ENCODE results near the gene TMEM145.
"Not testable (repeated sequence)": the region's sequence is repeated elsewhere in the genome, so short reads cannot be mapped to it uniquely, and the experiment has no call there.

TMEM145 gene

GRCh38 chr19:42313096-42313839 is at the start of gene TMEM145:
TSS of gene TMEM145 (plus strand) at chr19:42313309. CDS start at chr19:42313377, 68 bp downstream.
- no peak for DNase-seq (ENCODE audit: low read depth)

DNA sequence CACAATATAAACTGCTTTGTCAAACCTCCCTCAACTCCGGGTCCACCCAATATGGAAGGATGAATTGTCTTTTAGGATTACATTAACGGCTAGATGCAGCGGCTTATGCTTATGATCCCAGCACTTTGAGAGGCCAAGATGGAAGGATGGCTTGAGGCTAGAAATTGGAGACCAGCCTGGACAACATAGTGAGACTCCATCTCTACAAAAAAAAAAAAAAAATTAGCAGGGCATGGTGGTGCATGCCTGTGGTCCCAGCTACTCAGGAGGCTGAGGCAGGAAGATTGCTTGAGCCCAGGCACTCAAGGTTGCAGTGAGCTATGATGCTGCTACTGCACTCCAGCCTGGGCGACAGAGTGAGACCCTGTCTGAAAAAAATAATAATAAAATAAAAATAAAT is 47.0 kb upstream of the TMEM145 start:
- not testable (repeated sequence) for DNase-seq (ENCODE audit: low read depth)

GRCh38 chr19:42266928-42267603 is 46.0 kb upstream of the TMEM145 start:
- DNase-seq (ENCODE audit: low read depth), result not testable (repeated sequence)

DNA sequence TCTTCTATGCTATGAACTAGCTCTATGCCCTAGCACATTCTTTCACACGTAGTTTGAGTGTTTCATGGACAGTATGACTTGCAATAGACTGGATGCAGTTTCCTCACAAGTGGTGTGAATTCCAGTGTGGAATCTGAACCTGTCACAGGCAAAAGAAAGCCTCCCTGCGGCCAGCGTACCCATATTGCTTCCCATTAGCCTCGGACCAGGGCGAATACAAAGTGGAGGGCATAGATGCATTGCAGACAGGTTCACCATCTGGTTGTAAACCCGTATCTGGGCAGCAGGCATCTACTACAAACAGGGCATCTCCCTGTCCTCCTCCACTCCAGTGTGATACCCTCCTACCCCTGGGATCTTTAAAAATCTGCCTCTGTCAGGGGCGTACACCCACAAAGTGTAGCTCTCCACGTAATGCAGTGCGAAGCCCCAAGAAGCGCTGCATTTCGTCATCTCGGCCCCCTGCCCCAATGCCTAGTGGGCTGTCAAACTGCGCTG is 45.4 kb upstream of the TMEM145 start:
- no peak for DNase-seq (ENCODE audit: low read depth)

DNA sequence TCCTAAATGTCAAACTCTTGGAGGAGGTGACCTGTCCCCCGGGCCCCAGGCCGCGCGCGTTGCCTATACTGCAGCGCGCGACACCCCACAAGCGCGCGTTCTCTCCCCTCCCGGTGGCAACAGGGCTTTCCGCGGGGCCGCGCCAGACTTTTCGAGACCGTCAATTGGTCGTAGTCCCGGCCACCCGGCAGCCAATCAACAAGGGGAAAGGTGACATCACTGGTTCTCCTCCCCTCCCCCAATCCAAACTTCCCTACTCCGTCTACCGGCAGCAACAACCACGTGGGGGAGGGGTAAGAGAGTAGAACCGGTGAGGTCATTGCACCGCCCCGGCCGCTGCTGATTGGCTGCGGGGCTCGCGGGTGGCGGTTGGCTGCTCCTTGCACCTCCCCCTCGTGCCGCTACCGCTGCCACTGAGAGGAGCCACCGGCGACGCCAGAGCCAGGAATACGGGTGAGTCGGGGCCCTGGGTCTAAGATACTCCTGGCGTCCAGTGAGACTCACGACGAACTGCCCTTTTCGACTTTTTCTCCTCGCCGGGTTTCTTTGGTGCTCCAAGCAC is 44.9 kb upstream of the TMEM145 start:
- DNase-seq (ENCODE audit: low read depth), result peak; percentile 99

GRCh38 chr19:42268704-42269477 is 44.2 kb upstream of the TMEM145 start, which contains the start of gene CIC:
TSS of gene CIC (plus strand) at chr19:42269252. CDS start at chr19:42271784, 2,532 bp downstream.
- peak; percentile 100 for DNase-seq (ENCODE audit: low read depth)

DNA sequence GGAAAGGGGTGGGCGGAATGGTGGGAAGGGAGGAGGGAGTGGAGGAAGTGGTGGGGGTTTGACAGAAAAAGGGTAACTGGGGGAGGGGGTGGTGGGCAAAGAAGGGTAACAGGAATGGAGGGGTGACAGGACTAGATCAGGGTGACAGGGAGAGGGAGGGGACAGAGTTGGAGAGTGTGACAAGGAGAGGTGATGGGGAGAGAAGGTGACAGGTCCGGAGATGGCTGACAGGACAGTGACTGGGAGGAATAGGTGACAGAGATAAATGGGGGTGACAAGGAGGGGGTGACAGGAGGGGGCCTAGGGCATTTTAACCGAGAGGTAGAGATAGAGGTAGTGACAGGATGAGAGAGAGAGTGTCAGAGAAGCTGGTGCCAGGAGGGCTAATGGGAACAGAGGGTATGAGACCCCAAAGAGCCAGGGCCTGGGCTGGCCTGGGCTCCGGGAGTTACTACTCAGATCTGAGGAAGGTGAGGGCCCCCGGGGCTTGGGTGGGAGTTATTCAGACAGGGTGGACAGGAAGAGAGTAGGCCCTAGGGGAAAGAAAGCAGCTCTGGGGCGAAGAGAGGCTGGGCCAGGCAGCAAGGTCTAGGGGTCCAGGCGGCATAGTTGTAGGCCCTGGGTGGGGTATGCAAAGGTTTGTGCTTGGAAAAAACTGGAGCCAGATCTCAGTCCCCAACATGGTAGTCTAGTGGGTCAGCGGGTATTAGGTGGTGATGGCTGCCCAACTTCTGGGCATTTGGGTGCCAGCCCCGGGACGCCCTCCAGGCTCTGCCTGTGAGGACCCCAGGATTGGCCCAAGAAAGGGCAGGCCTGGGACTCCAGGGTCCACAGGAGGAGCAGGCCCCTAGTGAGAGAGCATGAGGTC is 43.4 kb upstream of the TMEM145 start:
- no peak for DNase-seq (ENCODE audit: low read depth)

DNA sequence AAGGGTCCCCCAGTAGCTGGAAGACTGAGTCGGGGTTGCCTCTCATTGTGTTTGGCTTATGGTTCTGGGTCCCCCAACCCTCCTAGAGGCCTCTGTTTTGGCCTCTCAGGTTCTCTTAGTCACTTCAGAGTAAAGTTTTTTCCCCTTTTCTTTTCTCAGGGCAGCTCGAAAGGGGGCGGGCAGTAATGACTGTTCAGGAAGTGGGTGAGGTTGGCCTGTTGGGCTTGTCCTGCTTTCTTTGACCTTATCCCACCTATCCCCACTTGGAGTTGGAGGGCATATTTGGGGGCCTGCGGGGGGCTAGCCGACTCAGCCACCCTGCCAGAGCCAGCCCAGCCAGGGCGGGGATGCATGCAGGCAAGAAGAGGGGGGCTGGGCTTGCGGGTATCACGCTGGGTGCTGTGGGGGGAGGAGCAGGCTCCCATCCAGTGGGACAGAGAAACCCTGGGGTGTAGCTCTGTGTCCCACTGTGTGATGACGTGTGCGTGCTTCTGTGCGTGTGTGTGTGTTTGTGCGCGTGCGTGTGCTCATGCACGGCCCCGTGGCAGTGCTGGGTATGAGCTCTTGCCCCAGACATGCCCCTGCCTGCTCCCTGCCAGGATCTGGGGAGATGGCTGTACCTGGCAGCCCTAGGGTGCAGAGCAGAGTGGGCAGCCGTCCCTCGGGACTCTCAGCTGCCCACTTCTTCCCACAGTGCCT is 42.6 kb upstream of the TMEM145 start:
- DNase-seq (ENCODE audit: low read depth), result peak; percentile 78

DNA sequence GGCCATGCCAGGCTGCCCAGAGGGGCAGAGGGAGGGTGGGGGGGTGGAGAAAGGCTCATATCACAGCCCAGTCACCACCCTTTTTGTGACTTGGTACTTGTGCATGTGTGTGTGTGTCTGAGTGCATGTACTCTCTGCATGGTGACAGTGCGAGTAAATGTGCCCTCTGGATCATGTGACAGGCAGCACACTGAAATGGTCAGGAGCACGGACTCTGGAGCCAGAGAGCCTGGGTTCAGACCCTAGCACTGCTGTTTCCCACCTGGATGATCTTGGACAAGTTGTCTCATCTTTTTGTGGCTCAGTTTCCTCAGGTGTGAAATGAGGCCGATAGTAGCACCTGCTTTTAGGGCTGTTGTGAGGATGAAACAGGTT is 42.1 kb upstream of the TMEM145 start:
- DNase-seq (ENCODE audit: low read depth), result no peak

DNA sequence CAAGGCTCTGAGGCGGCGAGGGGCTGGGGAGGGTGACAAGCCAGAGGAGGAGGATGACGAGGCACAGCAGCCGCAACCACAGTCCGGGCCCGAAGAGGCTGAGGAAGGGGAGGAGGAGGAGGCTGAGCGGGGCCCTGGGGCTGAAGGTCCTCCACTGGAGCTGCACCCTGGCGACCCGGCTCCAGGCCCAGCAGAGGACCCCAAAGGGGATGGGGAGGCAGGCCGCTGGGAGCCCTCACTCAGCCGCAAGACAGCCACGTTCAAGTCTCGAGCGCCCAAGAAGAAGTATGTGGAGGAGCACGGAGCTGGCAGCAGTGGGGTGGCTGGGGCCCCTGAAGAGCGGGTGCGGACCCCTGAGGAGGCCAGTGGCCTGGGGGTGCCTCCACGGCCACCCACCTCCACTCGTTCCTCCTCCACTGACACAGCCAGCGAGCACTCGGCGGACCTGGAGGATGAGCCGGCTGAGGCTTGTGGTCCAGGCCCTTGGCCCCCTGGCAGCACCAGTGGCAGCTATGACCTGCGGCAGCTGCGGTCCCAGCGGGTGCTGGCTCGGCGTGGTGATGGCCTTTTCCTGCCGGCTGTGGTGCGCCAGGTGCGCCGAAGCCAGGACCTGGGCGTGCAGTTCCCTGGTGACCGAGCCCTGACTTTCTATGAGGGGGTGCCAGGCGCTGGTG is 41.1 kb upstream of the TMEM145 start:
- DNase-seq (ENCODE audit: low read depth), result no peak

DNA sequence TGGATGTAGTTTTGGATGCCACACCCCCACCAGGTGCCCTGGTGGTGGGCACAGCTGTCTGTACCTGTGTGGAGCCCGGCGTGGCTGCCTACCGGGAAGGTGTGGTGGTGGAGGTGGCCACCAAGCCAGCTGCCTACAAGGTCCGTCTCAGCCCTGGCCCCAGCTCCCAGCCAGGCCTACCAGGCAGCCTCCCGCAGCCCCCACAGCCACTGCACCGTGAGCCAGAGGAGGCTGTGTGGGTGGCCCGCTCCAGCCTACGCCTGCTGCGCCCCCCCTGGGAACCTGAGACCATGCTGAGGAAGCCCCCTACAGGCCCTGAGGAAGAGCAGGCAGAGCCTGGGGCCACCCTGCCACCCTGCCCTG is 40.6 kb upstream of the TMEM145 start:
- no peak for DNase-seq (ENCODE audit: low read depth)

DNA sequence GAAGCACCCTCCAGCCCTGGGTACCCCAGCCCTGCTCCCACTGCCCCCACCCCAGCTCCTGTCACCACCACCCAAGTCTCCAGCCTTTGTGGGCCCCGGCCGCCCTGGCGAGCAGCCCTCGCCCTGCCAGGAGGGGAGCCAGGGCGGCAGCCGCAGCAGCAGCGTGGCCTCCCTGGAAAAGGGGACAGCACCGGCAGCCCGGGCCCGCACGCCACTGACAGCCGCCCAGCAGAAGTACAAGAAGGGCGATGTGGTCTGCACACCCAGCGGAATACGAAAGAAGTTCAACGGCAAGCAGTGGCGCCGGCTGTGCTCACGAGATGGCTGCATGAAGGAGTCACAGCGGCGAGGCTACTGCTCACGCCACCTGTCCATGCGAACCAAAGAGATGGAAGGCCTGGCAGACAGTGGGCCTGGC is 40.1 kb upstream of the TMEM145 start:
- DNase-seq (ENCODE audit: low read depth), result no peak

GRCh38 chr19:42273407-42274064 is 39.6 kb upstream of the TMEM145 start:
- DNase-seq (ENCODE audit: low read depth), result no peak

DNA sequence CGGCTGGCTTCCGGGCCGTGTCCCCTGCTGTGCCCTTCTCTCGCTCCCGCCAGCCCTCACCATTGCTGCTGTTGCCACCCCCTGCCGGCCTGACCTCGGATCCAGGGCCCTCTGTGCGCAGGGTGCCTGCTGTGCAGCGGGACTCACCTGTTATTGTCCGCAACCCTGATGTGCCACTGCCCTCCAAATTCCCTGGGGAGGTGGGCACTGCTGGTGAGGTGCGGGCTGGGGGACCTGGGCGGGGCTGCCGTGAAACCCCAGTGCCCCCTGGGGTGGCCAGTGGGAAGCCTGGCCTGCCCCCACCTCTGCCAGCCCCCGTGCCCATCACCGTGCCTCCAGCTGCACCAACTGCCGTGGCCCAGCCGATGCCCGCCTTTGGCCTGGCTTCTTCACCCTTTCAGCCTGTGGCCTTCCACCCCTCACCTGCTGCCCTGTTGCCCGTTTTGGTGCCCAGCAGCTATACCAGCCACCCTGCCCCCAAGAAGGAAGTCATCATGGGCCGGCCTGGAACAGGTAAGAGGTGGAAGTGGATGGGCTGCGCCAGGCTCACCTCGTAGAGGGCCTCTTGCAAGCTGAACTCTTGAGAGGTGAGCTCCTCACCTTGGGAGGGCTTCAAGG is 38.9 kb upstream of the TMEM145 start:
- no peak for DNase-seq (ENCODE audit: low read depth)

DNA sequence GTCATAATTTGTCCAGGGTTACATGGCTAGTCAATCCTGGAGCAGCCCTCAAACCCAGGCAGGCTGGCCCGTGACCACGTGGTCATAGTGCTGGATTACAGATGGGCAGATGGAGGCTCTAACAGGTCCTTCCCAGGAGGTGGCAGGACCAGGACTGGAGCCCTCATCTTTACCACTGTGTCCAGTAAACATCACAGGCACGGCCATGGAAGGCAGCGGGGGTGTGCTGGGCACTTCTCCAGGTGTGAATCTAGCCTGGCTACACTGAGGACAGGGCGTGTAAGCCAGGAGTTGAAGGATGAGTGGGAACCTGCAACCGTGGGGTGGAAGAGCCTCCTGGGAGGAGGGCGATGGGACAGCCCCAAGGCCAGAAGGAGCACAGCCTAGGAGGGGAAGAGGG is 38.0 kb upstream of the TMEM145 start:
- DNase-seq (ENCODE audit: low read depth), result no peak

GRCh38 chr19:42275517-42275916 is 37.6 kb upstream of the TMEM145 start:
- no peak for DNase-seq (ENCODE audit: low read depth)

DNA sequence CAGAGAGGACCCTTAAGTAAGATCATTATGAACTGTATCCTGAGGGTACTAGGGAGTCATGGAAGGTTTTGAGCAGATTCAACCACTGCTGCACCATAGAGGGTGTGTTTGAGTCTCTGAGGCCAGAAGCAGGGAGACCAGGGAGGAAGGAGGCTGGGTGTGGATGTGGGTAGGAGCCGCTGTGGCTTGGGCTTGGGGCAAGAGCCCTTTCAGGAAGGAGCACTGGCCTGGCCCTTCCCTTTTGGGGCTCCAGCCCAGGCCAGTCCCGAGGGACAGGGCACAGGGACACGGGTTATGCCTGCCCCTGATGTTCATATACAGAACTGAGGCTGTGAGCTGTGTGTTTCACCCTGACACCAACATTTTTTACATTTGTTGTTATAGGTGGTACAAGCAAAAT is 36.8 kb upstream of the TMEM145 start:
- DNase-seq (ENCODE audit: low read depth), result no peak

DNA sequence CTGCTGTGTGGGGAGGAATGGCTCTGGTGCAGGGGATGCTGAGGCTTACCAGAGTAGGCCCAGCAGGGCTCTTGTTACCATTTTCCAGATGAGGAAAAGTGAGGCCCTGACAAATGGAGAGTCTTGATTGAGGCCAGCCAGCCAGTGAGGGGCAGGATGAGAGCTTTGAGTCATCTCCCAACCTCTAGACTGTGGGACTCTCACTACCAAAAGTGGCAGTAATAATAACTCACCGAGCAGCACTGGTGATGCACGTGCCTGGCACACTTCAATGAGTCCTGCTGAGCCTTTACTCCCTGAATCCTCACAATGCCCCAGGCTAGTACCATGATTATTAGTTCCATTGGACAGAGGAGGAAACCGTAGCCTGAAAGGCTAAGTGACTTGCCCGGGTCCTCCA is 36.3 kb upstream of the TMEM145 start:
- DNase-seq (ENCODE audit: low read depth), result no peak

DNA sequence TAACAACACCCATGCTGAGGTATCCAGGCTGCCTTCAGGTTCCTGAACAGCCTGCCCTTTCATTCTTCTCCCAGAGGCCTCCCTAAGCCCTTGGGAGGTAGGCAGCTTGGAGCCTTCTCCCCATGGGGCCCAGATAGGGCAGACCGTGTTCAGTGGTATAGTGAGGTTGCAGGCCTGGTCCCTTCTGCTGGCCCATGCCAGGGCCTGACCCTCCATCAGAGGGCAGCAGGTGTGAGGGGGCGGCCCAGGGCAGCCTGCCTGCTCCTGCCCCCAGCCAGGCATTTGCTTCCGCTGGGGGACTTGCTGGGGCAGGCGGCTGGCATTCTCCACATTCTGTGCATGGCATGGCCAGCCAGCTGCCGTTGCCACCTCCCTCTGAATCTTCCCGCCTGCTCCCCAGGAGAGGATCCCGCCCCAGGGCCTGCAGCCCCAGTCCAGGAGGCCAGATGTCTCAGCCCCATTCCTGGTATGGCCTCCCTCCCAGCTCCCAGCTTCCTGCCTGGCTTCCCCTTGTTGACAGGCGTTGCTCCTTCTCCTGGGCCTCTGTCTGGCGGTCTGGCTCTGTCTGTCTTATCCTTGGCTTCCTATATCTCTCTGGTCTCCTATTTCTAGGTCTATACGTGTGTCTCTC is 35.2 kb upstream of the TMEM145 start:
- no peak for DNase-seq (ENCODE audit: low read depth)

All from stromal cell of bone marrow (primary cell).